Fibroblast of the conjunctiva (primary cell): Measurements from ENCODE around the gene SUV39H2.
"Not testable (repeated sequence)": the region's sequence is repeated elsewhere in the genome, so short reads cannot be mapped to it uniquely, and the experiment has no call there.

Source experiments
- DNase-seq: peaks from one replicate; pipeline ENCODE4 v3.0.0-alpha.2; 2010; ENCODE audit warnings: low read depth

Gene SUV39H2

DNA sequence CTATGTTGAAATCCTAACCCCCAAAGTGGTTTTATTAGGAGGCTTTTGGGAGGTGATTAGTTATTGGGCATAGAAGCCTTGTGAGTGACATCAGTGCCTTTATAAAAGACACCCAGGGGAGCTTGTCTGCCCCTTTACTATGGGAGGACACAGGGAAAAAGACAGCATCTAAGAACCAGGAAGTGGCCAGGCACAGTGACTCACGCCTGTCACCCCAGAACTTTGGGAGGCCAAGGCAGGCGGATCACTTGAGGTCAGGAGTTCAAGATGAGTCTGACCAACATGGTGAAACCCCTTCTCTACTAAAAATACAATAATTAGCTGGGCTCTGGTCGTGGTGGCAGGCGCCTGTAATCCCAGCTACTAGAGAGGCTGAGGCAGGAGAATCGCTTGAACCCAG lies 60.3 kb downstream of the SUV39H2 start:
- not testable (repeated sequence) for DNase-seq

- not testable (repeated sequence) for DNase-seq
These were observed 63.7 kb downstream of the SUV39H2 start for GRCh38 chr10:14942147-14942949.

GRCh38 chr10:14942950-14943338 lies 64.3 kb downstream of the SUV39H2 start:
- DNase-seq: not testable (repeated sequence)

GRCh38 chr10:14945108-14945507 lies 66.4 kb downstream of the SUV39H2 start:
- DNase-seq: peak; percentile 20

GRCh38 chr10:14947268-14947667 lies 68.6 kb downstream of the SUV39H2 start:
- no peak for DNase-seq

DNA sequence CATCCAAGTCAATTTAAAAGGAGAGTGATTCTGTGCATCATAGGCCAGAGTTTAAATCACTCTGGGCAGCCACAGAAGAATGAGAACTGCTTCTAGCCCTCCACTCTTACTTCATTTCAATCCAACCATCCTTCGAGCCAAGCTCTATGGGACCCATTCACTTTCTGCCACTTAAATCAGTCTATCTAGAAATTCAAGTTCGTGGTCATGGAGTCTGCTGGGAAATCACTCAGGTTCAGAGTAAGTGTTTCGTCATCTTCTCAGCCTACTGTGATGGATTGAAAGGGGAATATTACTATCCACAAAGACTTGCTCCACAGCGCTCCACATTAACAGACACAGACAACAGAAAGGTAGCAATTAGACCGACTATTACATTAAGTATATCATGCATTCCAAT lies 70.6 kb downstream of the SUV39H2 start:
- DNase-seq: no peak

- DNase-seq: no peak
These were observed 74.3 kb downstream of the SUV39H2 start for GRCh38 chr10:14952851-14953423.

DNA sequence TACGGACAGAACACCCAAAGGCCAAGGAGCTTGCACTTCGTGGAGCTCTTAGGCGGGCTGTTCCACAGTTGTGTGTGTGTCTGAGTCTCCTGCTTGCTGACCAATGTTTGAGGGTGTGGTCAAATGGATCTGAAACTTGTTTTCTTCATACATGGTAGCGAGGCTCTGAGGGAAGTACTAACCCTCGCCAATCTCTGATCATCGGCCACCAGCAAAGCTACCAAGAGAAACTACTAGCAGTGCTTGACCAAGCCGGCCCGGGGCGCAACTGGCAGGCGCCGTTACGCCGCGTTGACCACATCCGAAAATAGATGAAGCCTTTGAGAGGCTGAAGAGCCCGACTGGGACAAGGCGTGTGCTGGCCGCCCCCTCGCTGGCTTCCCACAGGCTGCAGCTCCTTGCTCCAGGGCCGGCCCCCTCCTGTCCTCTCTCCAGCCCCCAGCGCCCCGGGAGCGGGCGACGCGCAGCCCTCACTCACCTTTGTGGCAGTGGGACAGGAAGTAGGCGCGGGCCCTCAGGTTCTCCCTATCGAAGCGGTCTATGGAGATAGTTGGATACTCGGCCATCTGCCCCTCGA lies 74.8 kb downstream of the SUV39H2 start:
- peak; percentile 46 for DNase-seq
